GM12878 (cell line): ENCODE results near the gene SCYL3. TPM values are rescaled to one million over a fixed set of nuclear protein-coding genes. Genes with fewer than 3 reads are reported as not detected.

Experiments
- ATAC-seq: fragments of 200-7000 bp; cut with Tn5 transposase; 3 replicates; pipeline ENCODE4 v1.9.1; 2020; ENCODE audit warnings: mild to moderate bottlenecking, moderate library complexity
- BruUV-seq: library from RNA; stranded (reverse); fragments of 400-500 nt; replicated peaks from 2 replicates; lab custom pipeline; 2021; lab: Mats Ljungman, UMichigan
- CTCF ChIA-PET: fragments of 300-600 bp; sonication (Branson Sonifier 250); formaldehyde crosslinking; extraction: SDS; loops from one replicate; lab custom pipeline; 2021; ENCODE audit warnings: inconsistent platforms; lab: Yijun Ruan, JAX
- POLR2A ChIA-PET: fragments of 350-600 bp; formaldehyde crosslinking; extraction: SDS; loops from one replicate; lab custom pipeline; 2021; ENCODE audit warnings: inconsistent platforms; lab: Charles Lee
- RAD21 ChIA-PET: fragments of 300-600 bp; sonication (Branson Sonifier 250); formaldehyde crosslinking; loops from one replicate; lab custom pipeline; 2023; ENCODE audit warnings: antibody characterized with exemption; ENCODE audit not compliant: unreplicated experiment; lab: Charles Lee
- SMC1A ChIA-PET: fragments of 300-600 bp; sonication (Branson Sonifier 250); formaldehyde crosslinking; loops from one replicate; lab custom pipeline; 2023; ENCODE audit not compliant: unreplicated experiment, uncharacterized antibody; lab: Charles Lee
- DNase-seq: peaks from one replicate; pipeline ENCODE4 v3.0.0-alpha.2; 2011; ENCODE audit warnings: low read depth, low spot score
- FAIRE-seq: peaks from 3 replicates; lab custom pipeline; 2011; peaks lifted over from hg19 to GRCh38; lab: Jason Lieb, UNC
- H2AFZ ChIP-seq: 2 replicates; pipeline ENCODE4 v1.6.0; 2011; ENCODE audit warnings: low read depth, low read length, control low read depth; ENCODE audit not compliant: control insufficient read depth
- H3K27ac ChIP-seq: 2 replicates; pipeline ENCODE4 v1.5.1; 2011; ENCODE audit warnings: control low read depth; ENCODE audit not compliant: control insufficient read depth, insufficient read depth
- H3K27me3 ChIP-seq, 2 experiments: replicated peaks in 1 of 2; 2 replicates each; pipeline versions ENCODE4 v1.6.0 to v1.6.1; 2011; ENCODE audit warnings: low read length in 1 of 2; ENCODE audit not compliant: control insufficient read depth in 2 of 2, insufficient read depth in 2 of 2
- H3K36me3 ChIP-seq, 2 experiments: 2 replicates each; pipeline ENCODE4 v1.5.1; 2011; ENCODE audit warnings: low read length in 1 of 2; ENCODE audit not compliant: control insufficient read depth in 2 of 2, insufficient read depth in 2 of 2
- H3K4me1 ChIP-seq: 2 replicates; pipeline ENCODE4 v1.6.1; 2011; ENCODE audit warnings: mild to moderate bottlenecking, low read length, moderate library complexity, mixed read lengths; ENCODE audit not compliant: control insufficient read depth, insufficient read depth
- H3K4me2 ChIP-seq: 2 replicates; pipeline ENCODE4 v1.6.0; 2011; ENCODE audit warnings: control low read depth; ENCODE audit not compliant: control insufficient read depth, insufficient read depth
- H3K4me3 ChIP-seq: fragments of 200-600 bp; sonication (generic); 2 replicates; pipeline ENCODE4 v1.5.1; 2016
- H3K79me2 ChIP-seq: 2 replicates; pipeline ENCODE4 v1.6.0; 2011; ENCODE audit warnings: low read length; ENCODE audit not compliant: control insufficient read depth, insufficient read depth
- H3K9ac ChIP-seq: 2 replicates; pipeline ENCODE4 v1.8.0; 2011; ENCODE audit warnings: low read length, control low read depth, mixed read lengths; ENCODE audit not compliant: control insufficient read depth, insufficient read depth
- H3K9me3 ChIP-seq: replicated peaks from 3 replicates; pipeline ENCODE4 v1.5.1; 2011; ENCODE audit warnings: mild to moderate bottlenecking, low read length; ENCODE audit not compliant: control insufficient read depth, insufficient read depth
- H4K20me1 ChIP-seq: 2 replicates; pipeline ENCODE4 v1.6.0; 2011; ENCODE audit not compliant: control insufficient read depth, insufficient read depth
- CBX3 ChIP-seq: fragments of 200-600 bp; sonication (generic); IDR thresholded peaks from 2 replicates; pipeline ENCODE4 v1.6.1; 2016; ENCODE audit warnings: low read depth, borderline replicate concordance
- KDM1A ChIP-seq: fragments of 200-600 bp; sonication (generic); IDR thresholded peaks from 2 replicates; pipeline ENCODE4 v1.6.1; 2016; ENCODE audit warnings: borderline replicate concordance
- MEF2A ChIP-seq: IDR thresholded peaks from 2 replicates; pipeline ENCODE4 v1.6.1; 2011; ENCODE audit warnings: low read depth, mild to moderate bottlenecking, low read length, moderate library complexity; ENCODE audit not compliant: insufficient read depth
- PAX8 ChIP-seq: fragments of 450-650 bp; IDR thresholded peaks from 2 replicates; pipeline ENCODE4 v1.6.1; 2017; ENCODE audit warnings: mild to moderate bottlenecking, moderate library complexity
- RBBP5 ChIP-seq: fragments of 200-600 bp; sonication (generic); conservative IDR thresholded peaks from 2 replicates; pipeline ENCODE4 v1.6.1; 2016
- SPI1 ChIP-seq: IDR thresholded peaks from 2 replicates; pipeline ENCODE4 v1.6.1; 2011; ENCODE audit warnings: low read depth, mild to moderate bottlenecking, low read length, moderate library complexity, borderline replicate concordance; ENCODE audit not compliant: insufficient read depth
- TARDBP ChIP-seq: IDR thresholded peaks from 2 replicates; pipeline ENCODE4 v1.6.1; 2016; ENCODE audit warnings: borderline replicate concordance
- in situ Hi-C: fragments of 300-500 bp; cut with MboI; formaldehyde crosslinking; loops from 9 replicates; pipeline ENCODE4 v1.14.3; 2018; ENCODE audit warnings: mixed read lengths
- intact Hi-C: fragments of 100-400 bp; cut with micrococcal nuclease; formaldehyde crosslinking; loops from one replicate; pipeline ENCODE4 v1.14.2; 2022; ENCODE audit not compliant: unreplicated experiment
- polyA plus RNA-seq, 11 experiments: library from polyadenylated mRNA; depleted of rRNA in 4 of 11; unstranded in 6 of 11; stranded (reverse) in 5 of 11; fragments of >200 nt; fragmentation: Nextera tagmentation in 4 of 11; fragmentation: Illumina TruSeq in 1 of 11; extraction: Ambion mirVana in 4 of 11; extraction: Trizol in 1 of 11; gene quantifications; 1 replicate in 1 of 11; 2 replicates in 10 of 11; pipeline versions ENCODE4 v1.2.1 to v1.2.3, GENCODE V29; 2011 to 2016; ENCODE audit warnings: inconsistent platforms in 2 of 11, missing spikeins in 2 of 11, low read depth in 1 of 11
- small RNA-seq: library from RNA; depleted of rRNA; stranded (forward); fragments of <200 nt; gene quantifications from one replicate; pipeline ENCODE3, GENCODE V24; 2014
- total RNA-seq, 4 experiments: library from RNA; depleted of rRNA in 3 of 4; stranded (reverse); fragments of >200 nt in 3 of 4; fragmentation: Illumina TruSeq in 1 of 4; extraction: Trizol in 1 of 4; gene quantifications; 2 replicates each; pipeline versions ENCODE4 v1.2.1 to v1.2.3, GENCODE V29; 2013 to 2021

The SCYL3 gene
- total and polyA plus RNA-seq, 10 of the 15 experiments (the other 5 are each of a cell fraction or from before 2014, with no cell fraction given) = 4.3 to 14.3 (median 10.3) TPM

DNA sequence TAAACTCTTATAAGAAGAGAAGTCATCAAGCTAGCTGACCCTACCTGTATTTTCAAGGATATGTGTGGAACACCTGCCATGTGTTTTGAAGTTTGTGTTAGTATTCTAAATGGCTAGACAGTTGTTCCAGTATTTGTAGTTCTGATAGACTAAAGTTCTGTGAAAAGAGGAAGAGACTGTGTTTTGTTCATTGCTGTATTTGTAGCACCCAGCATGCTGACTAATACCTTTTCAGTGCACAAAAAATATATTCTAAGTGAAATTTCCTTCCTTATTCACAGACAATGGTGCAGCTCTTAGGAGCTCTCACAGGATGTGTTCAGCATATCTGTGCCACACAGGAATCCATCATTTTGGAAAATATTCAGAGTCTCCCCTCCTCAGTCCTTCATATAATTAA, 90.8 kb downstream of the SCYL3 start:
- BruUV-seq = no TSS peak
- no peak for DNase-seq
- RAD21 ChIA-PET = interaction anchor here (1.6 kb wide), 1 partner anchor 217 kb away, joined by 7 read pairs; the partner anchor contains the start of gene F5
- Histone ChIP-seq H3K4me3 (no peak overlapping the region), H3K4me2 (no peak overlapping the region)
- POLR2A ChIA-PET = no interaction called here
- TF ChIP-seq CBX3 = no peak
- TF ChIP-seq KDM1A = no peak
- no peak for TF ChIP-seq MEF2A
- TF ChIP-seq SPI1 = 0 out of 2 replicates have a peak, but pooled peaks have one; percentile 22
- no peak for TF ChIP-seq TARDBP
- no peak for TF ChIP-seq RBBP5
- TF ChIP-seq PAX8 = no peak
- TF ChIP-seq, all 136 proteins: peak for 1
- H3K27me3 ChIP-seq = no peaks in the 10 kb centered on the region
- no peak overlapping the region; the same call in 1 of the 2 replicates for H2AFZ ChIP-seq
- H3K9ac ChIP-seq = no peak overlapping the region
- ATAC-seq (peak; percentile 31), FAIRE-seq (no peak)
- H3K27ac ChIP-seq = no peak overlapping the region
- ChIA-PET CTCF (interaction anchor here (1.1 to 1.9 kb wide), 5 partner anchors 10 to 252 kb away, joined by 3 to 11 read pairs (median 4); no protein-coding TSS in a partner anchor), SMC1A (interaction anchor here (1.1 to 2.2 kb wide), 4 partner anchors 9 to 254 kb away, joined by 3 to 9 read pairs (median 4); no protein-coding TSS in a partner anchor)
- no peaks in the 10 kb centered on the region for H3K9me3 ChIP-seq
- peaks cover 24% of the 10 kb centered on the region for H3K79me2 ChIP-seq
- in situ Hi-C loops = no loop called here
- H4K20me1 ChIP-seq = no peaks in the 10 kb centered on the region
- peaks cover 0 to 12% of the 10 kb centered on the region in 2 experiments; a peak in 2 of 4 replicates for H3K36me3 ChIP-seq
- H3K4me1 ChIP-seq = no peaks in the 10 kb centered on the region
- intact Hi-C loops = loop anchor here (2.0 kb wide), 1 partner anchor 92 kb away; the partner anchor contains the start of gene SELL

Small RNA genes within 50 kb of the gene (small RNA-seq; reads per million reads assigned to genes)
- gene RN7SL333P = not detected

Other genes starting within 250 kb of the SCYL3 start
- 37.2 and 41.6 TPM in 2 replicates for gene SELL, start 182.3 kb downstream of the SCYL3 start, total RNA-seq (2014; rRNA removed)
- 50.5 and 52.1 TPM in 2 replicates for gene SELL, start 182.3 kb downstream of the SCYL3 start, total RNA-seq (2014; rRNA removed; fragmentation: Illumina TruSeq; extraction: Trizol)
- 43.6 and 55.2 TPM in 2 replicates for gene SELL, start 182.3 kb downstream of the SCYL3 start, total RNA-seq (2021)
- 49.7 and 61.0 TPM in 2 replicates for gene SELL, start 182.3 kb downstream of the SCYL3 start, polyA plus RNA-seq (2011; rRNA removed)
- 66.0 and 78.2 TPM in 2 replicates for gene SELL, start 182.3 kb downstream of the SCYL3 start, polyA plus RNA-seq (2014; fragmentation: Illumina TruSeq; extraction: Trizol)
- 10 to 100 TPM; 53.5 to 63.2 TPM for gene SELL, start 182.3 kb downstream of the SCYL3 start, polyA plus RNA-seq (2014; fragmentation: Nextera tagmentation; extraction: Ambion mirVana)
- gene SELL, start 182.3 kb downstream of the SCYL3 start, polyA plus RNA-seq (2014; rRNA removed) = 29.6 and 40.9 TPM in 2 replicates
- 10 to 100 TPM; 31.8 to 35.3 TPM for gene SELL, start 182.3 kb downstream of the SCYL3 start, polyA plus RNA-seq (2016; fragmentation: Nextera tagmentation; extraction: Ambion mirVana)
- not detected in 2 replicates for gene SELE, start 159.8 kb downstream of the SCYL3 start, total RNA-seq (2014; rRNA removed)
- gene SELE, start 159.8 kb downstream of the SCYL3 start, total RNA-seq (2014; rRNA removed; fragmentation: Illumina TruSeq; extraction: Trizol) = not detected in 2 replicates
- not detected in 2 replicates for gene SELE, start 159.8 kb downstream of the SCYL3 start, total RNA-seq (2021)
- not detected in 2 replicates for gene SELE, start 159.8 kb downstream of the SCYL3 start, polyA plus RNA-seq (2011; rRNA removed)
- gene SELE, start 159.8 kb downstream of the SCYL3 start, polyA plus RNA-seq (2014; fragmentation: Illumina TruSeq; extraction: Trizol) = not detected in 2 replicates
- not detected for gene SELE, start 159.8 kb downstream of the SCYL3 start, polyA plus RNA-seq (2014; fragmentation: Nextera tagmentation; extraction: Ambion mirVana)
- not detected in 2 replicates for gene SELE, start 159.8 kb downstream of the SCYL3 start, polyA plus RNA-seq (2014; rRNA removed)
- gene SELE, start 159.8 kb downstream of the SCYL3 start, polyA plus RNA-seq (2016; fragmentation: Nextera tagmentation; extraction: Ambion mirVana) = not detected
- gene METTL18, start 99.0 kb downstream of the SCYL3 start, total RNA-seq (2014; rRNA removed) = 10.1 and 12.3 TPM in 2 replicates
- gene METTL18, start 99.0 kb downstream of the SCYL3 start, total RNA-seq (2014; rRNA removed; fragmentation: Illumina TruSeq; extraction: Trizol) = 14.7 and 15.1 TPM in 2 replicates
- 10.0 and 10.5 TPM in 2 replicates for gene METTL18, start 99.0 kb downstream of the SCYL3 start, total RNA-seq (2021)
- 10.9 and 20.4 TPM in 2 replicates for gene METTL18, start 99.0 kb downstream of the SCYL3 start, polyA plus RNA-seq (2011; rRNA removed)
- gene METTL18, start 99.0 kb downstream of the SCYL3 start, polyA plus RNA-seq (2014; fragmentation: Illumina TruSeq; extraction: Trizol) = 9.8 and 13.6 TPM in 2 replicates
- gene METTL18, start 99.0 kb downstream of the SCYL3 start, polyA plus RNA-seq (2014; fragmentation: Nextera tagmentation; extraction: Ambion mirVana) = 10 to 100 TPM; 30.0 to 31.8 TPM
- gene METTL18, start 99.0 kb downstream of the SCYL3 start, polyA plus RNA-seq (2014; rRNA removed) = 8.1 and 9.2 TPM in 2 replicates
- gene METTL18, start 99.0 kb downstream of the SCYL3 start, polyA plus RNA-seq (2016; fragmentation: Nextera tagmentation; extraction: Ambion mirVana) = 10 to 100 TPM; 18.4 to 19.1 TPM
- 13.7 and 18.4 TPM in 2 replicates for gene KIFAP3, start 180.8 kb upstream of the SCYL3 start, total RNA-seq (2014; rRNA removed)
- 19.9 and 21.0 TPM in 2 replicates for gene KIFAP3, start 180.8 kb upstream of the SCYL3 start, total RNA-seq (2014; rRNA removed; fragmentation: Illumina TruSeq; extraction: Trizol)
- 18.0 and 20.0 TPM in 2 replicates for gene KIFAP3, start 180.8 kb upstream of the SCYL3 start, total RNA-seq (2021)
- 100 and 156 TPM in 2 replicates for gene KIFAP3, start 180.8 kb upstream of the SCYL3 start, polyA plus RNA-seq (2011; rRNA removed)
- 20.9 and 25.1 TPM in 2 replicates for gene KIFAP3, start 180.8 kb upstream of the SCYL3 start, polyA plus RNA-seq (2014; fragmentation: Illumina TruSeq; extraction: Trizol)
- gene KIFAP3, start 180.8 kb upstream of the SCYL3 start, polyA plus RNA-seq (2014; fragmentation: Nextera tagmentation; extraction: Ambion mirVana) = 10 to 100 TPM; 15.8 to 16.9 TPM
- gene KIFAP3, start 180.8 kb upstream of the SCYL3 start, polyA plus RNA-seq (2014; rRNA removed) = 12.2 and 13.8 TPM in 2 replicates
- 10 to 100 TPM; 19.8 to 22.7 TPM for gene KIFAP3, start 180.8 kb upstream of the SCYL3 start, polyA plus RNA-seq (2016; fragmentation: Nextera tagmentation; extraction: Ambion mirVana)